ENCODE measurements around the gene RPL32. TPM values are rescaled to one million over a fixed set of nuclear protein-coding genes. Genes with fewer than 3 reads are reported as not detected.

The RPL32 gene
- polyA plus RNA-seq, 1 donor from 2014 or later: 1,160 TPM

GRCh38 chr3:12871404-12871983 is 30.1 kb upstream of the RPL32 start:
- H3K27me3 ChIP-seq (ENCODE audit: insufficient read depth, low read depth, low read length): no peaks in the 10 kb centered on the region
- TF ChIP-seq REST (IDR thresholded peaks at IDR 0.05; ENCODE audit: borderline replicate concordance) (no peak), CTCF (IDR thresholded peaks at IDR 0.05; ENCODE audit: poor library complexity, severe bottlenecking) (no peak), EP300 (conservative IDR thresholded peaks at IDR 0.05; ENCODE audit: poor library complexity, severe bottlenecking) (no peak), TAF1 (IDR thresholded peaks at IDR 0.05; ENCODE audit: low read depth) (no peak), EZH2 (IDR thresholded peaks at IDR 0.05; ENCODE audit: borderline replicate concordance, insufficient read depth, low read length, poor library complexity, severe bottlenecking) (no peak), SMC3 (conservative IDR thresholded peaks at IDR 0.05; ENCODE audit: poor library complexity) (no peak), POLR2AphosphoS5 (IDR thresholded peaks at IDR 0.05) (no peak), RAD21 (conservative IDR thresholded peaks at IDR 0.05) (no peak), MXI1 (conservative IDR thresholded peaks at IDR 0.05; ENCODE audit: poor library complexity, severe bottlenecking) (no peak)
- no peak overlapping the region for H3K27ac ChIP-seq (ENCODE audit: low read length)
- no peaks in the 10 kb centered on the region for H3K9me2 ChIP-seq (ENCODE audit: insufficient read depth, low read length)
- H4K20me1 ChIP-seq (ENCODE audit: insufficient read depth): no peaks in the 10 kb centered on the region
- no peak overlapping the region for H3K9ac ChIP-seq (ENCODE audit: low read length)
- no peaks in the 10 kb centered on the region for H3K79me2 ChIP-seq (replicated peaks; ENCODE audit: insufficient read depth, low read length)
- H3F3A ChIP-seq (ENCODE audit: insufficient read depth, low read length, poor library complexity, severe bottlenecking): no peaks in the 10 kb centered on the region
- H3K4me2 ChIP-seq (ENCODE audit: low read length): no peak overlapping the region
- H3K36me3 ChIP-seq (ENCODE audit: insufficient read depth, low read length): no peaks in the 10 kb centered on the region
- no peak overlapping the region for H2AFZ ChIP-seq (ENCODE audit: low read depth, low read length)
- no peaks in the 10 kb centered on the region for H3K9me3 ChIP-seq (ENCODE audit: low read length)
- no peak overlapping the region for H3K4me3 ChIP-seq (ENCODE audit: low read length)

GRCh38 chr3:12870942-12871341 is 29.6 kb upstream of the RPL32 start:
- Histone ChIP-seq H3K4me2 (ENCODE audit: low read length) (no peak overlapping the region), H2AFZ (ENCODE audit: low read depth, low read length) (no peak overlapping the region), H3K36me3 (ENCODE audit: insufficient read depth, low read length) (no peaks in the 10 kb centered on the region)

More at GRCh38 chr3:12870942-12871341, 29.6 kb upstream of the RPL32 start:
- Histone ChIP-seq H3F3A (ENCODE audit: insufficient read depth, low read length, poor library complexity, severe bottlenecking) (no peaks in the 10 kb centered on the region), H3K27ac (ENCODE audit: low read length) (no peak overlapping the region), H3K9me3 (ENCODE audit: low read length) (no peaks in the 10 kb centered on the region), H3K79me2 (replicated peaks; ENCODE audit: insufficient read depth, low read length) (no peaks in the 10 kb centered on the region), H3K9me2 (ENCODE audit: insufficient read depth, low read length) (no peaks in the 10 kb centered on the region), H4K20me1 (ENCODE audit: insufficient read depth) (no peaks in the 10 kb centered on the region), H3K9ac (ENCODE audit: low read length) (no peak overlapping the region), H3K4me3 (ENCODE audit: low read length) (no peak overlapping the region), H3K27me3 (ENCODE audit: insufficient read depth, low read depth, low read length) (no peaks in the 10 kb centered on the region)
- no peak for TF ChIP-seq REST (IDR thresholded peaks at IDR 0.05; ENCODE audit: borderline replicate concordance)
- TF ChIP-seq EZH2 (IDR thresholded peaks at IDR 0.05; ENCODE audit: borderline replicate concordance, insufficient read depth, low read length, poor library complexity, severe bottlenecking): no peak
- no peak for TF ChIP-seq POLR2AphosphoS5 (IDR thresholded peaks at IDR 0.05)
- no peak for TF ChIP-seq CTCF (IDR thresholded peaks at IDR 0.05; ENCODE audit: poor library complexity, severe bottlenecking)
- no peak for TF ChIP-seq MXI1 (conservative IDR thresholded peaks at IDR 0.05; ENCODE audit: poor library complexity, severe bottlenecking)
- no peak for TF ChIP-seq RAD21 (conservative IDR thresholded peaks at IDR 0.05)
- no peak for TF ChIP-seq EP300 (conservative IDR thresholded peaks at IDR 0.05; ENCODE audit: poor library complexity, severe bottlenecking)
- TF ChIP-seq SMC3 (conservative IDR thresholded peaks at IDR 0.05; ENCODE audit: poor library complexity): no peak
- TF ChIP-seq TAF1 (IDR thresholded peaks at IDR 0.05; ENCODE audit: low read depth): no peak
